NCI-H1417 treated with DMSO at 0.1 percent for 48 hours (cell line): ENCODE measurements around the gene ZBTB42.

Experiments
- DNase-seq: peaks from one replicate; lab custom pipeline; 2025; lab: John Stamatoyannopoulos, UW

ZBTB42 gene

DNA sequence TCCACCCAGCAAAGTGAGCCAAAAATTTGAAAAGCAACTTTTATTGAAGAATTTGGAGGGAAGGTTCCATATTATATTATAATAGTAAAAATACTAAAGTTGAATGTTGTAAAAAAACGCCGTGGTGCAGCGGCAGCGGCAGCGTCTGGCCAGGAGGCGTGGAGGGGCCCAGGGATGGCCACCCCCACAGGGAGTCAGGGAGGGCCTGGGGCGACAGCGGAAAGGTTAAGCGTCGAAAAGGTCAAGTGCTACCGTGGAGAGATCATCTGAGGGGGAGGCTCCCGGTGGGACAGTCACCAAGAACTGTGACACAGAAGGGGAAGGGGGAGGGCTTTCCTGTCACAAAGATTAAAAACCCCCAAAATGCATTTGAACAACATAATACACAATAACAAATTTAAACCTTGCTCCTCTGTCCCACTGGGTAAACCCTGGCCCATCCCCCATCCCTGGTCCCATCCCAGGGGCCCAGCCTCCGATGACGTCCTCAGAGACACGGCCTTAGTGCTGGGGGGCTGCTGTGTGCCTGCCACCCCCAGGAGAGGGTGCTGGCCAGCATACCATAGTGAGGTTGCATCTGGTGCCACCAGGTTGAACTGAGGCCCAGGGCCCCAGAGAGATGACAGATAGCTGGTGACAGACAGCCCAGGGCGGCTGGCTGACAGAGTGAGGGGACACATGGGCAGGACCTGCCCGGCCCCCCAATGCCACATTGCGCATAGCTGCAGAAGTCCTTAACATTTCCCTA lies 31.4 kb upstream of the ZBTB42 start:
- DNase-seq: no peak

DNA sequence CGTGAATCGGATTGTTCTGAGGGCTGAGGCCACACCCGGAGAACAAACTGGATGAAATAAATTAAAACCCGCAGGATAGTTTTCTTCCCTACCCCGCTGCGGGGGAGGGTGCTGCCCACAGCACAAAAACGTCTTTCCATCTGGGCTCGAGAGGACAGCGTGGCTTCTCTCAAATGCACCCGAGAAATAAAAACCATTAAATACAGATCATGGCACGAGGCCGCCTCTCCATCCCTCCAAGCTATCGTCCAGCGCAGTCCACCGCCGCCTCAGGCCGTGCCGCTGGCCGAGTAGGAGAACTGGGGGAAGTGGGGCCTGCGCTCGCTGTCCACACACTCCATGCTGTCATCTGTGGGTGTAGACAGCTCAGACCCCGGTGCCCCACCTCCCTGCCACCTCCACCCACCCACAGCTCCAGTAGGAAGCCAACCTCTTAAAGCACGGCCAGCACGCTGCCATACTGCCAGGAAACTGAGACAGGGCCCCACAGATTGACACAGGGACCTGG lies 30.8 kb upstream of the ZBTB42 start:
- no peak for DNase-seq

DNA sequence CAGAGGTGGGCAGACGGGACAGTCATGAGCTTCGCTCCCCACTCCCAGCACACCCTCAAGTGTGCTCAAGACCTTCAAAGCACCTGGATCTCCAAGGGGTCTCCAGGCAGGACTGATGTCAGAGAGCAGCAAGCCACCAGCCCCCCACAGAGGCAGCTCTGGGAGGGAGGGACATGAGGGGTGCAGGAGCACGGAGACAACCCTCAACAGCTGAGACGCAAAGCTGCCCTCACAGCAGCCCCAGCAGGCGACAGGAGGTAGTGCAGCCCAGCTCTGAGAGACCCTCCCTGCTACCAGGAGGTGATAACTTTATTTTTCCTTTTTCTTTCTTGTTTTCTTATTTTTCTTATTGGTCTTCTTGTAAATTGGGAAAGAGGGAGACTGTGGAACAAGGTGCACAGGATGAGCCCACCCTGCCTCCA lies 30.0 kb upstream of the ZBTB42 start:
- DNase-seq: no peak

DNA sequence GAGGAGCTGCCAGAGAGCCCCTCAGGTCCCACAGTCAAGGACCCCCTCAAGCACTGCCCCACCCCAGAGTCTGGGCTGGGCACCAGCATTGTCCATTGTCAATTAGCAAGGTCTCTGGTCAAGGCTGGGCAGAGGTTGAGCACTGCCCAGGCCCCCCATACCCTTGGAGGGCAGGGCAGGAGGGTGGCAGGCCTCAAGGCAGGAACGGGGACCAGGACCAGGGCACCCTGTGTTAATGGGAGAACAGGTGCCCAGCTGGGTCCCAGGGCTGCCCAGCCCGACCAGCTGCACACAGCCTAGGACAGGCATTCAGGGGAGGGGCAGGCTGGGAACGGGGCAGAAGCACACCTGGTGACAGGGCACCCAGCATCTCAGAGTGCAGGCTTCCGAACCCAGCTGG lies 29.5 kb upstream of the ZBTB42 start:
- DNase-seq: no peak

DNA sequence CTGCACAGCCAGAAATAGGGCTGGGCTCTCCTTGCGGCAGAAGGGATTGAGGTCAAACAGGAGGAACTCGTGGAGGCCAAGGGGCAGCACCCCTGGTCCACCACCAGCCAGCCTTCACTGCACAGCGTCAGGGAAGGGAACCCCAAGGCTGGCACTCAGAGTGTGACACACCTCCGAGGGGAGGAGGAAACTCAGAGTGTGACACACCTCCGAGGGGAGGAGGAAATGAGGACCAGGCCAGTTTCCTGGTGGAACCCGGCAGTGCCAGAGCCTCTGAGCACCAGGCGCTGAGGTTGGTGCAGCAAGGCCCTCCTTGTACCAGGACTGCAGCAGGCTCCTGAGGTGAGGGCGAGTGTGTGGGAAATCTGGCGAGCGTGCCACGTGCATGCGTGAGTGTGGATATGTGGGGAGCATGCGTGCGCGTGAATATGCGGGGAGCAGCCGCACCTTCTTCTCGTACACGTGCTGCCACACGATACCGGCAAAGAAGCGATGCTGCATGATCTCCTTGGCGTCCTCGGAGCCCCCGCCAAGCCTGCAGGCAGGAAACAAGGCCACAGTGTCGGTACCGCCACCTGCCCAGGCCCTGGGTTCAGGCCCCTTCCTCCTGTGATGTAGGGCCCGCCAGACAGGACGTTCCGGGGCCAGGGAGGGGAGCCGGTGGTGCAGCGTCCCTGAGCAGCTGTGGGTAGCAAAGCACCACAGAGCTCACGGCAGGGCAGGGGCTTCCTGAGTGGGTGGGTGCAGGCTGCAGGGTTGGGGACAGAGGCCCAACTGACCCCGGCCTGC lies 28.8 kb upstream of the ZBTB42 start:
- no peak for DNase-seq

DNA sequence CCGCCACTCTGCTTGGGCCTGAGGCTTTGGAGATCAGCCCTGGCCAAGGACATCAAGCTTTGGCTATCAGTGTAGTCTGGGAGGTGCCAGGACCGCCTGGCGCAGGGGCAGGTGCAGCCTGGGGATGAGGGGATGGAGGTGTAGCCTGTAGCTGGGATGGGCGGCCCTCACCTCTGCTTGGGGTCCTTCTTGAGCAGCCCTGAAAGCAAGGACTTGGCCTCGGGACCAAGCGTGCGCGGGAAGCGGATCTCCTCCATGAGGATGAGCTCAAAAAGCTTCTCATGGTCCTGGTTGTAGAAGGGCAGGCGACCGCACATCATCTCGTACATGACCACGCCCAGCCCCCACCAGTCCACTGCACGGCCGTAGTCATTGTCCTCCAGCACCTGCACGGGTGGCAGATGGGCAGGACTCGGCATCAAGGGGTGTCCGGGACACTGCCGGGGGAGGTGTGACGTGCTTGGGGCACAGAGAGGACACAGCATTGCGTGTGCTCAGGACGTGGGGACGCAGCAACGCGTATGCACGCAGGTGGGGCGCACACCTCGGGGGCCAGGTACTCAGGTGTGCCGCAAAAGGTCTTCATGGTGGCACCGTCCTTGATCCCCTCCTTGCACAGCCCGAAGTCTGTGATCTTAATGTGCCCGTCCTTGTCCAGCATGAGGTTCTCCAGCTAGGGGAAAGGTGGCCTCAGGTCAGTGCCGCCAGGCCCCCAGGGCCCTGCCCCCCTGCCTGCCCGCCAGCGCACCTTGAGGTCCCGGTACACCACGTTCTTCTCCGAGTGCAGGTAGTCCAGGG lies 28.0 kb upstream of the ZBTB42 start:
- no peak for DNase-seq

DNA sequence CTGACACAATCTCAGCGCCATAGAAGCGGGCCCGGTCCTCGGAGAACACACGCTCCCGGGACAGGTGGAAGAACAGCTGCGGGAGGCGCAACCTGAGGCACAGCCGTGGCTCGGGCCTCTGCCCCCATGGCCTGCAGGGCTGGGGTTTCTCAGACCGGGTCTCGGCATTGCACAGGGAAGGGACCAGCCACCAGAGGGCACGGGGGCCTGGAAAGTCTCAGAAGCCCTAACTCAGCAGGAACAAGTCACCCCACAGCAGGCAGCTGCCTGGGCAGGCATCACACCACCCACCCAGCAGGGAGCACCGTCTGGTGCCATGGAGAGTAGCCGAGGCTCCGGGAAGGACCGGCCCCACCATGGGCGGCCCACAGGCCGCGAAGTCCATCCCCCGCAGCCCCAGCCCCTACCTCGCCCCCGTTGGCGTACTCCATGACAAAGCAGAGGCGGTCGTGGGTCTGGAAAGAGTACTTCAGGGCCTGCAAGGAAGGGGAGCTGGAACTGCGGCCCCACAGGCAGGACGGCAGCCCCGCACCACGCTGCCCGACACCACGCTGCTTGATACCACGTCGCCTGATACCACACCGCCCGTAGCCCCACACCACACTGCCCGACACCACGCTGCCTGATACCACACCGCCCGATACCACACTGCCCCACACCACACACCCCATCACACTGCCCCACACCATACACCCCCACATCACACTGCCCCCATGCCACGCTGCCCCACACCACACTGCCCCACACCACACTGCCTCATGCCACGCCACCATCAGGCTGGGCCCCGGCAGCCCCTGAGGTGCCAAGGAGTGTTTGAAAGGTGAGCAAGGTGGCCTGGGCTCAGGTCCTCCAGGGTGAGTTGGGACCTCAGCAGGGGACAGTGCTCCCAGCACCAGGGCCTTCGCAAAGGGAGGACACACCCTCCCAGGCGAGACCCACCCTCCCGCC lies 27.1 kb upstream of the ZBTB42 start:
- no peak for DNase-seq

DNA sequence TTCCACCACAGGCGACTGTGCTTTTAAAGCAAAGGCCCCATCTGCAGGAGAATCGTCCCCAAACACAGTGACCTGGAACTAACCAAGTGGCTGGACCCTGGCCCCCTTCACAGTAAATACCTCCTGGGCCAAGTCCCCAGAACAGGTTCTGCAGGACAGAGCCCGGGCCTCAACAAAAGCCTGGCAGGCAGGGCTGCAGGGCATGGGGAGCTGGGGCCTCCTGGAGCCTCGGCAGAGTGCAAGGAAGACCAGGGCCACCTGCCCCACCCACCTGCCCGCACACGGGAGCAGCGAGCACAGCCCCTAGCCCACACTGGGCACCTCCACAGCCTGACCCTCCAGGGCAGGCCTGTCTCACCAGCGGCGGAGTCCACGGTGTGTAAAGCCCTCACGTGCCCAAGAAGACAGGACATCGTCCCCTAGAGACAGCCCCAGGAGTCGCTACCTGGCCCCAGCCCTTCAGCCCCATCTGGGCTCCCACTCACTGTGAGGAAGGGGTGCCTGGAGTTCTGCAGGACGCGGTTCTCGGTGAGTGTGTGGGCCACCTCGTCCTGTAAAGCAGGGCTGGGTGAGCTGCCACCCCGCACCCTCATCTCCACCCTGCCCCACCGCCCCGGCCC lies 26.3 kb upstream of the ZBTB42 start:
- no peak for DNase-seq

DNA sequence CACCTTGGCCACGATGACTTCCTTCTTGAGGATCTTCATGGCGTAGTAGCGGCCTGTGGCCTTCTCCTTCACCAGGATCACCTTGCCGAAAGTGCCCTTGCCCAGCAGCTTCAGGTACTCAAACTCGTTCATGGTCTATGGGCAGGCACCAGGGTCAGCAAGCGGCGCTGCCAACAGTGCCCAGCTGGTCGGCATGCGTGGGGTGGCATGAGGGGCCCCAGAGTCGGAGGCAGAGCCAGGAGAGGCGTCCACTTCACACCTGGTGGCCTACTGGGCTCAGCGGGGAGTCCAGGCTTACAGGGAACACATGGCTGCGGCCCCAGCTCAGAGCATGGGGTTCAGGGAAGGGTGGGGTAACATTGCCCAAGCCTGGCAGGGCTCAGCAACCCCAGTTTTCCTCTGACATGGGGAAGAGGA lies 25.8 kb upstream of the ZBTB42 start:
- no peak for DNase-seq

DNA sequence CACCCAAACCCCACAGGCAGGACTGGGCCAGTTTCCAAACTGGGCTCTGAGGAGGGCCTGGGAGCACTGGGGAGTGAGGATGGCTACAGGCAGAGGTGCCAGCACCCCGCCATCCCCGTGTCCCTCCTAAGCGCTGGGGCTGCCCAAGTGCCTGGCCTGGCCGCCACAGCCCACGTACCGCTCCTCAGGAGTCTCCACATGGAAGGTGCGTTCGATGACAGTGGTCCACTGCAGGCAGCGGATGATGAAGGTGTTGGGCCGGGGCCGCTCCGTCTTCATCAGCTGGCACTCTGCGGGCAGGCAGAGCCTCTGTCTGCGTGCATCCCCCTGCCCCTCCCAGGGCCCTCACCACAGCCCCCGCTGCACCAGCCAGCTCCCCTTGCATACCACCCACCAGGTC lies 24.4 kb upstream of the ZBTB42 start:
- DNase-seq: no peak

DNA sequence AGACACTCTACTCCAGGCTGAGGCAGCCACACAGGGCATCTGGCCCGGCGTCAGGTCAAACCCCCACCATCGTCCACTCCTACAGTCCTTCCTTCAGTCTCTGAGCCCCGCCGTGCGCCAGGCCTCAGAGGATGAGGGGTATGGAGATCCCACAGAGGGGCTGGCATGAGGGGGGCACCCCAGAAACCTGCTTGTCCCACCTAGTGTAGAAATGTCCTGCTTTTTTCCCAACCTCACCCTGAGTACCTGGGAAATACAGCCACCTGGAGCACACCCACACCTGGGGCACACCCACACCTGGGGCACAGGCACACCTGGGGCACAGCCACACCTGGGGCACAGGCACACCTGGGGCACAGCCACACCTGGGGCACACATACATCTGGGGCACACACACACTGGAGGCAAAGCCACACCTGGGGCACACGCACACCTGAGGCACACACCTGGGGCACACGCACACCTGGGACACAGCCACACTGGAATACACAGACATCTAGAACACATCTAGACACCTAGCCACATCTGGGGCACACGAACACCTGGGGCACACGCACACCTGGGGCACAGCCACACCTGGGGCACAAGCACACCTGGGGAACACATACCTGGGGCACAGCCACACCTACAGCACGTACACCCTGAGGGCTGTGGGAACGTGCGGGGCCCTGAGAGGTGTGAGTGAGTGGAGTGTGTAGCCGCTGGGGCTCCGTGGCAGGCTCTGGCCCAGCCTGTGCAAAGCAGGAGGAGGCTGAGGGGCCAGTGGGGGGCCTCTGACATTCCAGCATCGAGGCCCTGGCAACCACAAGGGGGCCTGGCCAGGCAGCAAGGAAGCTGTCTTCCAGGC lies 23.7 kb upstream of the ZBTB42 start:
- no peak for DNase-seq

DNA sequence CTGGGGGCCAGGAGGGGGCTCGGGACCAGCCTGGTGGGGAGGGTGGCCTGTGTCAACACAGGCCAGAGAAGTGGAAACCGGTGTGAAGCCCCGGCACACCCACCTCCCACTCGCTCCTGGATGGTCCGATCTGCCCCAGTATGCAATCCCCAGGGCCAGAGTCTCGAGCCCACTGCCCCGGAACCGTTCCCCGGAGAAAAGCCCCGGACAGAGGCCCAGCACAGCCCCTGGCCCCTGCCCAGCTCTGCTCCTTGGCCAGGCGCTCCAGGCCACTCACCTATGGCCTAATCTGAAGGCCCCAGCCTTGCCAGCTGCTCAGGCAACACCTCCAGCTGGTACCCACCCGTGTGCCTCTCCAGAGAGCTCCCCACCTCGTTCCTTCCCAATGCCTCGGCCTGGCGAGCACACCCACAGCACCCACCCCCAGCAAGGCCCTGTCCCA lies 23.1 kb upstream of the ZBTB42 start:
- DNase-seq: no peak

DNA sequence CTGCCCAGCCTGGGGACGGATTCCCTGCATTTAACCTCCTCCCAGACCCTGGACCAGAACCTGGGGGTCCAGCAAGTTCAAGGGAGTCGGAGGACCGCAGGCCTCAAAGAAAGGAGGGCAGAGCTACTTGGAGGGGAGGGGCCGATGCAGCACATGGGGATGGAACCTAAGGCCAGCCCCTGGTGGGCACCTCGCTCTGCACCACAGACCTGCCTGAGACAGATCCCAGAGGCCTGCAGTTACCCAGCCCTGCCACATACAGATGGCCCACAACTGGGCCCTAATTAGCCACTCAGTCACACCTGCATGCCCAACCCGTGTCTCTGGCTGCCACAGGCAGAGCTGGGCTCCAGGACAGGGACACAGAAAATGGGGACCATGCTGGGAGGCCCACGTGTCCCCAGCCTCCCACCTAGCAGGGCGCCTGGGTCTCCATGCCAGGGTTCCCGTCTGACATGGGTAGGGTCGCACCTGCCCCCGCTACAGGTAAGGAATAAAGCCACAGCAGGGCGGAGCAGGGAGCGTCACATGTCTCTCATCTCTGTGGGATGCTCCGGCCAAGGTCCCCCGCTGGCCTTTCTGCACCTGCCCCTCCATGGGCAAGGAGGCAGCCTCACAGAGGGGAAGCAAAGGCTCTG lies 22.1 kb upstream of the ZBTB42 start:
- no peak for DNase-seq

DNA sequence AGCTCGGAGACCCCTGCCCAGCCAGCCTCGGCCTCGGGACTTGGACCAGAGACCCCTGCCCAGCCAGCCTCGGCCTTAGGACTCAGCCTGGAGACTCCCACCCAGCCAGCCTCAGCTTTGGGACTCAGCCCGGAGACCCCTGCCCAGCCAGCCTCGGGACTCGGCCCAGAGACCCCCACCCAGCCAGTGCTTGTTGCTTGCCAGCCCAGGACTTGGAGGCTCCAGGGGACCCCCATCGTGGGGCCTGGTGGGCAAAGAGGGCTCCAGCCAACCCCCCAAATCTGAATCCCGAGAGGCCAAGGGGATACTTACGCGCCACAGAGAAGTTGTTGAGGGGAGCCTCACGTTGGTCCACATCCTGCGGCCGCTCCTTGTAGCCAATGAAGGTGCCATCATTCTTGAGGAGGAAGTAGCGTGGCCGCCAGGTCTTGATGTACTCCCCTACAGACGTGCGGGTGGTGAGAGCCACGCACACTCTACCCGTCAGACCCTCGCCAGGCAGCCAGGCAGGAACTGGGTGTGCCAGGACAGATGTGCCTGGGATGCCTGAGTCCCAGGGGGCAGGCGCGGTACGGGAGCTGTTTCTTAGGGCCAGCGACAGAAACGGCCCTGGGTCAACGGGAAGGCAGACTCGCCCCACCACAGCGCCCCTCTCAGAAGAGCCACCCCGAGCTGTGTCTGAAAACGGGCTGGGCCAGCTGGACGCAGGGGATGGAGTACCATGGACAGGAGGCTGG lies 21.0 kb upstream of the ZBTB42 start:
- DNase-seq: no peak

DNA sequence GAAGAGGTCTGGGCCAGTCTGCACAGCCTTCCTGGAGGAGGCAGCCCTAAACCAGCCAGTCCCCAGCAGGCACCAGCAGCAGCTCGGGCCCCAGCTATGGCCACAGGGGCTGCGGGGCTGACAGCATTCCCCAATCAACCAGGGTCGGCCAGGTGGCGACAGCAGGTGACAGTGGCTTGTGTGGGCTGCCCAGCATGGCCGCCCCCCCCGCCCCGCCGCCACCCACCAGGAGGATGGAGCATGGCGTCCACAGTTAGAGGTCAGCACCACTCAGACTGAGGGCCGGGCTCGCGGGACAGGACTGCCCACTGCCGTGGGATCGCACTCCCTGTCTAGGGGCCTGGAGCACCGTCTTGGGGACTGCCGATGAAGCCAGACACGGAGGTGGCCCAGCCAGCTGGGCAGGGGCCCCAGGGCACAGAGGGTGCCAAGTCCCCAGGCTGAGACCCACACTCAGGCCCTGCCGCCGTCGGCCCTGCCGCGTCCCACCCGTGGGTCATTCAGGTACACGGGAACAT lies 20.3 kb upstream of the ZBTB42 start:
- no peak for DNase-seq

DNA sequence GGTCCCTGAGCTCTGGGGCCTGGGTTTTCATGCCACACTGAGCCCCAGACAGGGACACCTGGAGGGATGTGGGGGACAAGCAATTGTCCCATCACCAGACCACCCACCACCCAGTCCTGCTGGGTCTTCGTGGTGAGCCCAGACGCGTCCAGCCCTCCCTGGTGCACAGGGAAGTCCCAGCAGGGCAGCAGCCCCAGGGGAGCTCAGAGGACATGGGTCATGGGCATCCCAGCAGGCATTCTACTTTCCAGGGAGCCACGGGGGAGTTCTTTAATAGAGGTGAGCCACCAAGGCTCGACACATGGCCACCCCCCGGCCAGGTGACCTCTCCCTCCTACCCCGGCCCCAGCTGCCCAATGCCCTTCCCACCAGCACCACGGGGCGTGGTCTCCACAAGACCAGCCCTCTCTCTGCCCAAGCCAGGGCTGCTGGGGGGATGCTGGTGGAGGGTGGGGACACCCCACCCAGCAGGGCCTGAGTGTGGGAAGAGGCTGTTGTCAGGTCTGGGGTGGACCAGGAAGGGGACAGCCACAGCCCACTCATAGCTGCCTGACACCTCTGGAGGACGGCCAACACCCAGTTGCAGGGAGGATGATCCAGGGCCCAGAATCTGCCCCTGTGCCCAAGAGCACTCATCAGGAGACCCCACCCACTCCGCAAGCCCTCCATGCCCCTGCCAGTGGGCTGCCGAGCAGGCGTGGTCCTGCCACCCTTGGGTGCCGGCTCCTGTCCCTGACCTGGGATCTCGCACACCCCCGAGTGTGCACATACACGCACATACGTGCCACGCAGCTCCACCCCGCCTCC lies 19.4 kb upstream of the ZBTB42 start:
- DNase-seq: no peak

DNA sequence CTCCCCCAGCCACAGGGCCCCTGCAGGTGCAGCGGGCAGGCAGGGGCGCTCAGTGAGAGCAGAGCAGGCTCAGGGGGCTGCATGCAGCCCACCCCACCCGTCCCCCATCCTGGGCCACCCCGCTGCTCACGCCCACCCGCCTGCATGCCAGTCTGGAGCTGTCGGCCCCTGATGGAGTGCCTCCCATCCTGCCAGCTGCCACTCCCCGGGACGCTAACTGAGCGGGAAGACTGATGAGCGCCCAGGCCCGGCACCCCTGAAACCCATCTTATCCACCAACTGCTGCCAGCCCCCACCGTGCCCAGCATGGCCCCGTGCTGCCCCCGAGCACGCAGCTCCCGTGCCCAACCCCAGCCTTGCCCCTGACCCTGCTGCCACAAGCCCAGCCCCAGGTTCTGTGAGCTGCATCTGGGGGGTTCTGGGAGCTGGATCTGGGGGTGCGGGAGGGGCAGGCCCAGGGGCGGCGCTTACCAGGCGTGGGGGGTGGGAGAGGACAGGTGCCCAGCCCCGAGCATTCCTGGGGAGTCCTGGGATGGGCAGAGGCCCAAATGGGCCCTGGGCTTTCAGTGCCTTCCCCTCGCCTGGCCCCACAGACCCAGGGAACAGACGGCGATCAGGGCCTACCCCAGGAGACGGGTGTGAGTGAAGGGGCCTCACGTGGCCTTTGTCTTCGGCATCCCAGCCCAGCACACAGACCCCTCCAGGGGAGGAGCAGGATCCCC lies 18.7 kb upstream of the ZBTB42 start:
- DNase-seq: no peak
